Measurements from ENCODE around the gene PARP3. TPM values are rescaled to one million over a fixed set of nuclear protein-coding genes. Genes with fewer than 3 reads are reported as not detected.

PARP3 gene
- total RNA-seq, 2 donors from 2014 or later = 10.9 to 21.4 TPM

DNA sequence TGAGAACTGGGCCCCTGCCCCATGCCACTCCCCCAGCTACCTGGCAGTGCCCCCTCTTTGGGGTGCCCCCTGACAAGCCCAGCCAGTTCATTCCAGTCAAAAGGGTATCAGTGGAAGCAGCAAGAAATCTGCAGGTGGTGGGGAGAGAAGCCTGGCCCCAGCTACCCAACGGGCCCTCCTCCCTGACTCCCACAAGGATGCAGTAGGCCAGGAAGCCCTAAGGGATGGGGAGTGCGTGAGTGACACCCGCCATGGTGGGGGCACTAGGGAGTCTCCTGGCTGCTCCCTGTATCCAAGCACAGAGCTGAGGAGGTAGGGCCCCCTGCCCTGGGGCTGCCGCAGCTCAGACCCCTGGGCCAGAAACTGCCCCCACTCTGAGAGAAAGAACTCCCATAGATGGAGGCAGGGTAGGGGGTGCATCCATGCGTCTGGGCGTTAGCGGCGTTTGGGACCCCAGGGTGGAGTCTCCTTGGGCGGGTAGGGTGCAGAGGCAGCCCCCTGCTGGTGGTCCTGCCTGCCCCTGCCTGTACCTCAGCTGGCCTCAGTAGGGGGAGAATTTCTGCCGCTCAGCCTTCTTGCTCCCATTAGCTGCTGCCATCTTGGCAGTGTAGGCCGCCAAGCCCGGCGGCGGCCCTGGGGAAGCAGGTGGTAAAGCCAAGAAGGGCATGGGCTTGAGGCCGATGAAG, 15.5 kb downstream of the PARP3 start:
- ATAC-seq (ENCODE audit: insufficient number of reproducible peaks, low FRiP score, low read depth) (no peak), DNase-seq (ENCODE audit: low spot score) (no peak)
- H3K4me1 ChIP-seq (ENCODE audit: control insufficient read depth in 1 of 2, low read depth in 2 of 2) = peaks cover 3 to 31% of the 10 kb centered on the region in 2 donors
- H3K27me3 ChIP-seq (replicated peaks; ENCODE audit: insufficient read depth) = no peaks in the 10 kb centered on the region
- H3K9me3 ChIP-seq = no peaks in the 10 kb centered on the region
- TF ChIP-seq, protein P1, sequence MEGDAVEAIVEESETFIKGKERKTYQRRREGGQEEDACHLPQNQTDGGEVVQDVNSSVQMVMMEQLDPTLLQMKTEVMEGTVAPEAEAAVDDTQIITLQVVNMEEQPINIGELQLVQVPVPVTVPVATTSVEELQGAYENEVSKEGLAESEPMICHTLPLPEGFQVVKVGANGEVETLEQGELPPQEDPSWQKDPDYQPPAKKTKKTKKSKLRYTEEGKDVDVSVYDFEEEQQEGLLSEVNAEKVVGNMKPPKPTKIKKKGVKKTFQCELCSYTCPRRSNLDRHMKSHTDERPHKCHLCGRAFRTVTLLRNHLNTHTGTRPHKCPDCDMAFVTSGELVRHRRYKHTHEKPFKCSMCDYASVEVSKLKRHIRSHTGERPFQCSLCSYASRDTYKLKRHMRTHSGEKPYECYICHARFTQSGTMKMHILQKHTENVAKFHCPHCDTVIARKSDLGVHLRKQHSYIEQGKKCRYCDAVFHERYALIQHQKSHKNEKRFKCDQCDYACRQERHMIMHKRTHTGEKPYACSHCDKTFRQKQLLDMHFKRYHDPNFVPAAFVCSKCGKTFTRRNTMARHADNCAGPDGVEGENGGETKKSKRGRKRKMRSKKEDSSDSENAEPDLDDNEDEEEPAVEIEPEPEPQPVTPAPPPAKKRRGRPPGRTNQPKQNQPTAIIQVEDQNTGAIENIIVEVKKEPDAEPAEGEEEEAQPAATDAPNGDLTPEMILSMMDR (IDR thresholded peaks at IDR 0.05) = no peak
- peaks cover 17% of the 10 kb centered on the region for H3K36me3 ChIP-seq
- no peak overlapping the region for H3K27ac ChIP-seq
- no peak overlapping the region for H3K4me3 ChIP-seq

DNA sequence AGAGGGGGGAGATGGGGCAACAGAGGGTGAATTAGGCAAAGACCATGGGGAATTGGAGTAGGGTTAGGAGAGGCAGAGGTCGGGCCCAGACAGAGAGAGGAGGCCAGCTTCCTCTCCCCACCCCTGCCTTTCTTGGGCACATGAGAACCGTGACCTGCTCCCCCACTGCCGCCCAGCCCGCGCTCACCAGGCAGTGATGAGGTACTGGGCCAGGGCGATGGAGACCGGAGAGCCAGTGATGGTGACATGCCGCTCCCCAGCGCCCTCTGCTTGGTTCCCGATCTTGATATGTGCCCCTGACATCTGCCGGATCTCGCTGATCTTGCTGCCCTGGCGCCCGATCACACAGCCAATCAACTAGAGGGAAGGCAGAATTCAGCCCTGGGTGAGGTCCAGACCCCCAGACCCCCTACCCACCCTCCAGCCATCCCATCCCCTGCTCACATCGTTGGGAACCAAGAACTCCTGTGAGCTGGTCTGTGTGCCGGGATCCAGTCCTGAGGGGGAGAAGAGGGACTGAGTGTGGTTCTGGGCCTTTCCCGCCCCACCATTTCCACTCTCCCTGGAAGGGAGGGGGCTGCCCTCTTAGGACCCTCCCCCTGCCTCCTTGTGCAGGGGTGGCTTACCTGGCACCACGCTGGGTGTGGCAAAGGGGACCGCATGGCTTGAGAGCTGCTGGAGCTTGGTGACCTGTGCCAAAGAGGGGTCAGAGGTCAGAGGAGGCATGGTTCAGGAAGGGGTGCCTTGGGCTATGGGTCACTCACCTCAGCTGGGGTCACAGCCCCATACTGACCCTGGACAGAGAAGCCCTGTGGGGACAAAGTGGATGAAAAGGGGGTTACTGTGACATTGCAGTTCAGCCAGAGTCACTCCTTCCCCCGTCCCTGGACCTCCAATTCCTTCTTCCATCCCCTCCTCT, 16.7 kb downstream of the PARP3 start:
- Histone ChIP-seq H3K4me3 (no peak overlapping the region), H3K27ac (no peak overlapping the region), H3K27me3 (replicated peaks; ENCODE audit: insufficient read depth) (no peaks in the 10 kb centered on the region), H3K4me1 (ENCODE audit: control insufficient read depth in 1 of 2, low read depth in 2 of 2) (peaks cover 3 to 43% of the 10 kb centered on the region in 2 donors), H3K9me3 (no peaks in the 10 kb centered on the region), H3K36me3 (peaks cover 17% of the 10 kb centered on the region)
- no peak for DNase-seq (ENCODE audit: low spot score)
- TF ChIP-seq, protein P1 (IDR thresholded peaks at IDR 0.05) = no peak
- no peak for ATAC-seq (ENCODE audit: insufficient number of reproducible peaks, low FRiP score, low read depth)

DNA sequence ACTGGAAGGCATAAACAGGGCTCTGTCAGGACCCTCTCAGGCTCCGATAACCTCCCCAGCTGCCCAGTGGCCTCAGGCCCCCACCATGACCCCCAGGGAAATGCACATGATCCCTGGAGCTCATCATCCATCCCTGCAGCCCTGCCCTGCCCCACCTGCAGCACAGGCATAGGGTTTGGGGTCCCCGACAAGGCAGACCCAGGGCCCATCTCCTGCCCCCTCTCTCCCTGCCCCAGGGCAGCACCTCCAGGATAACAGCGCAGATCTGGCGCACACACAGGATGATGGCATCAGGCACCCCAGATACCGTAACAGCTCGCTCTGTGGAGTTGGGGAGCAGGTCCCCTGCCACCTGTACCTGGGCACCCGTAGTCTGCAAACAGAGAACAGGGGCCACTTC, 17.5 kb downstream of the PARP3 start:
- H3K27ac ChIP-seq = no peak overlapping the region
- H3K9me3 ChIP-seq = no peaks in the 10 kb centered on the region
- H3K36me3 ChIP-seq = peaks cover 17% of the 10 kb centered on the region
- TF ChIP-seq, protein P1 (IDR thresholded peaks at IDR 0.05) = no peak
- H3K4me3 ChIP-seq = no peak overlapping the region
- ATAC-seq (ENCODE audit: insufficient number of reproducible peaks, low FRiP score, low read depth) (no peak), DNase-seq (ENCODE audit: low spot score) (no peak)
- H3K27me3 ChIP-seq (replicated peaks; ENCODE audit: insufficient read depth) = no peaks in the 10 kb centered on the region
- peaks cover 10 to 51% of the 10 kb centered on the region in 2 donors for H3K4me1 ChIP-seq (ENCODE audit: control insufficient read depth in 1 of 2, low read depth in 2 of 2)

DNA sequence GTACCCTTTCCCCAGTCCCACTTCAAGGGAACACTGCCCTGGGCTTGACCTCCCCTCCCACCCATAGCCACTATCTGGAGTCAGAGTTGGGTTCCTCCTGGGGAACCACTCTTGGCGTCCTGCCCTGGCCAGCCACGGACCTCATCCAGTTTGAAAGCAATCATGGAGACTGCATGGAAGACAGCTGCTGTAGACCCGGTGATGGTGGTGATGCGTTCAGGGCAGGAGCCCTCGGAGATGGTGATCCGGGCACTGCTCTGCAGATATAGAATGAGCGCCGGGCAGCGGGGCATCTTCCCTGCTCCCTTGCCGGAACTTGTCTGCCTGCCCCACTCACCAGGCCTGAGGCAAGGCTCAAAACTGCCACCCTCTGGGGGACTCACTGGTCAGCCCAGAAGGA, 18.2 kb downstream of the PARP3 start:
- H3K9me3 ChIP-seq = no peaks in the 10 kb centered on the region
- no peak overlapping the region for H3K4me3 ChIP-seq
- DNase-seq (ENCODE audit: low spot score) (no peak), ATAC-seq (ENCODE audit: insufficient number of reproducible peaks, low FRiP score, low read depth) (no peak)
- TF ChIP-seq, protein P1 (IDR thresholded peaks at IDR 0.05) = no peak
- peaks cover 17% of the 10 kb centered on the region for H3K36me3 ChIP-seq
- H3K4me1 ChIP-seq (ENCODE audit: control insufficient read depth in 1 of 2, low read depth in 2 of 2) = peaks cover 18 to 56% of the 10 kb centered on the region in 2 donors
- H3K27ac ChIP-seq = no peak overlapping the region
- H3K27me3 ChIP-seq (replicated peaks; ENCODE audit: insufficient read depth) = no peaks in the 10 kb centered on the region

DNA sequence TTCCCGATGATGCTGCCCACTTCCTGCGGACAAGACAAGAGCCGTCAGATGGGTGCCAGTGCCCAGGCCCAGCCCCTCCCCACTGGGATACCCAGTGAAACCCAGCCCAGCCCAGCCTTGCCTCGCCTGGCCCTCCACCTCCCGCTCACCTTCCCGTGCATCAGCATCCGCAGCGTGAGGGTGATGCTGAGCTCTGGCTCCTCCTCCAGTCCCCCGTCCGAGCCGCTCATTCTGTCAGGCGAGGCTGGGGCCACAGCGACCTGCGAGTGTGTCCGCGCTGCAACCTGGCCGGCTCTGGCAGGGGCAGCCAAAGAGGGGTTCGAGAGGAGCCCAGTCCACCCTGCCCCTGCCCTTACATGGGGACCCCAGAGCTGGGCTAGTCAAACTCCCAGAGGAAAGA, 18.8 kb downstream of the PARP3 start:
- peaks cover 24 to 56% of the 10 kb centered on the region in 2 donors for H3K4me1 ChIP-seq (ENCODE audit: control insufficient read depth in 1 of 2, low read depth in 2 of 2)
- no peak overlapping the region for H3K27ac ChIP-seq
- no peak for ATAC-seq (ENCODE audit: insufficient number of reproducible peaks, low FRiP score, low read depth)
- H3K36me3 ChIP-seq = peaks cover 17% of the 10 kb centered on the region
- no peaks in the 10 kb centered on the region for H3K9me3 ChIP-seq
- TF ChIP-seq, protein P1 (IDR thresholded peaks at IDR 0.05) = no peak
- H3K27me3 ChIP-seq (replicated peaks; ENCODE audit: insufficient read depth) = no peaks in the 10 kb centered on the region
- no peak overlapping the region for H3K4me3 ChIP-seq
- DNase-seq (ENCODE audit: low spot score) = no peak
